Ascending aorta (tissue), 2 donors: ENCODE data around the gene MRPS6. TPM values are rescaled to one million over a fixed set of nuclear protein-coding genes. Genes with fewer than 3 reads are reported as not detected.
A peak's percentile ranks its signal among the peaks of the same experiment; 100 is the strongest.

Source experiments
- DNase-seq, 2 donors: peaks; one replicate each; pipeline ENCODE4 v3.0.0-alpha.2; 2019; ENCODE audit warnings: low spot score in 2 of 2
- H3K27ac ChIP-seq, 2 donors: fragments of 200-600 bp; sonication (generic); one replicate each; pipeline ENCODE4 v1.5.1; 2016 to 2017; ENCODE audit warnings: mild to moderate bottlenecking in 1 of 2
- H3K27me3 ChIP-seq: fragments of 200-600 bp; sonication (generic); one replicate; pipeline ENCODE4 v1.5.1; 2017
- H3K36me3 ChIP-seq, 2 donors: fragments of 200-600 bp; sonication (generic); one replicate each; pipeline ENCODE4 v1.5.1; 2016
- H3K4me1 ChIP-seq, 2 donors: fragments of 200-600 bp; sonication (generic); one replicate each; pipeline ENCODE4 v1.5.1; 2016 to 2017; ENCODE audit warnings: mild to moderate bottlenecking in 1 of 2
- H3K4me3 ChIP-seq, 2 donors: fragments of 200-600 bp; sonication (generic); one replicate each; pipeline ENCODE4 v1.5.1; 2016 to 2017; ENCODE audit warnings: mild to moderate bottlenecking in 1 of 2
- H3K9me3 ChIP-seq, 2 donors: fragments of 200-600 bp; sonication (generic); one replicate each; pipeline ENCODE4 v1.5.1; 2016
- intact Hi-C: fragments of 100-400 bp; cut with DNase I; formaldehyde crosslinking; loops from one replicate; pipeline ENCODE4 v1.15.1; 2023
- total RNA-seq: library from RNA; depleted of rRNA; stranded (reverse); fragments of >200 nt; gene quantifications from one replicate; pipeline ENCODE4 v1.1.0, GENCODE V29; 2016
- TF ChIP-seq, protein P1 (sequence below), 3 experiments: fragments of 200-600 bp in 2 of 3; fragments of 450-650 bp in 1 of 3; sonication (generic) in 2 of 3; IDR thresholded peaks; one replicate each; pipeline ENCODE4 v1.5.1; 2016 to 2019; ENCODE audit warnings: antibody characterized with exemption in 3 of 3, mild to moderate bottlenecking in 1 of 3, moderate library complexity in 1 of 3

Gene MRPS6
- total RNA-seq, 1 donor from 2014 or later, result 17.8 TPM

DNA sequence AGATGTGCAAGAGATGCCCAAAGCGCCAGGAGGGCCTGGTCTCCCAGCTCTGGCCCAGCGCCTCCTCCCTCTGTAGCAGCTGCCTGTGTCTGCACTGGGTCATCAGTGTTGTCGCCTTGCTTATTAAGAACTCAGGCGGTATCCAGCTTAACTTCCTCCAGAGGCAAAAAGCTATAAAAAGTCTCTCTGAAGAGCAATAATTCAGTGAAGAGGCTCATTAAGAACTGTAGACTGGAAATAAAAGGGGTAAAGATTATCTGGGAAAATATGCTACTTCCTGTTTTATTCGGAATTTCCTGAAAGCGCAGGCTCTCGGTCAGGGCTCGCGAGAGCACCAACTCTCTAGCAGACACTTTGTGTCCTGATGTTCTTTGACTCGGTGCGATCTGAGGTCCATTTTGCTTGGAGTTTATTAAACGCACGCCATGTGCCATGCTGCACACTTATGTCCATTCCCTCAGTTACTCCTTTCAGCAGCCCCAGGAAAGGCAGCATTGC lies 70.4 kb downstream of the MRPS6 start:
- H3K9me3 ChIP-seq, result no peaks in the 10 kb centered on the region
- no peak for DNase-seq
- no peak overlapping the region for H3K4me3 ChIP-seq
- H3K36me3 ChIP-seq, result peaks cover 16 to 18% of the 10 kb centered on the region in 2 donors
- H3K27ac ChIP-seq, result peak overlapping the region; percentile 36 to 49
- intact Hi-C loops, result no loop called here
- H3K4me1 ChIP-seq, result peaks cover 9 to 55% of the 10 kb centered on the region in 2 donors
- H3K27me3 ChIP-seq, result no peaks in the 10 kb centered on the region
- TF ChIP-seq, protein P1, sequence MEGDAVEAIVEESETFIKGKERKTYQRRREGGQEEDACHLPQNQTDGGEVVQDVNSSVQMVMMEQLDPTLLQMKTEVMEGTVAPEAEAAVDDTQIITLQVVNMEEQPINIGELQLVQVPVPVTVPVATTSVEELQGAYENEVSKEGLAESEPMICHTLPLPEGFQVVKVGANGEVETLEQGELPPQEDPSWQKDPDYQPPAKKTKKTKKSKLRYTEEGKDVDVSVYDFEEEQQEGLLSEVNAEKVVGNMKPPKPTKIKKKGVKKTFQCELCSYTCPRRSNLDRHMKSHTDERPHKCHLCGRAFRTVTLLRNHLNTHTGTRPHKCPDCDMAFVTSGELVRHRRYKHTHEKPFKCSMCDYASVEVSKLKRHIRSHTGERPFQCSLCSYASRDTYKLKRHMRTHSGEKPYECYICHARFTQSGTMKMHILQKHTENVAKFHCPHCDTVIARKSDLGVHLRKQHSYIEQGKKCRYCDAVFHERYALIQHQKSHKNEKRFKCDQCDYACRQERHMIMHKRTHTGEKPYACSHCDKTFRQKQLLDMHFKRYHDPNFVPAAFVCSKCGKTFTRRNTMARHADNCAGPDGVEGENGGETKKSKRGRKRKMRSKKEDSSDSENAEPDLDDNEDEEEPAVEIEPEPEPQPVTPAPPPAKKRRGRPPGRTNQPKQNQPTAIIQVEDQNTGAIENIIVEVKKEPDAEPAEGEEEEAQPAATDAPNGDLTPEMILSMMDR (IDR thresholded peaks at IDR 0.05), result no peak

DNA sequence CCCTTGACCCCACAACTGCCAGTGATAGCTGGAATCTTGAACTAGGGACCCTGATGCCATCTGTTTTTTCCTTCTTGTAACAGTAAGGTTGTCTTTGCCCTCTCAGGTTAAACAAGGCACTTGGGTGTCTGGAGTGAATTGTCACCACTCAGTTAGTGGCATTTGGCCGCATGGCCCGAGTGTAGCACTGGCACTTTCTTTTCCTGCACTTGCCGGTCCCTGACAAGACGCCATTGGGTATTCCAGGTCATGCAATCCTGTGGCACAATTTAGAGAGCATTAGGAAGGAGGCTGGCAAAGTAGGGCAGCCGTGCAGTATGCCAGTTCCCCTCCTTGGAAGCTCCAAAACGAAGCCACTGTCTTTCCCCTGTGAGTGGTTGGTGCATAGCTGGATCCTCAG lies 70.8 kb downstream of the MRPS6 start:
- Histone ChIP-seq H3K4me3 (no peak overlapping the region), H3K27me3 (no peaks in the 10 kb centered on the region), H3K27ac (no peak overlapping the region), H3K9me3 (no peaks in the 10 kb centered on the region), H3K36me3 (peaks cover 16 to 18% of the 10 kb centered on the region in 2 donors), H3K4me1 (peaks cover 9 to 57% of the 10 kb centered on the region in 2 donors)
- no peak for DNase-seq
- intact Hi-C loops, result no loop called here
- TF ChIP-seq, protein P1 (IDR thresholded peaks at IDR 0.05), result no peak

DNA sequence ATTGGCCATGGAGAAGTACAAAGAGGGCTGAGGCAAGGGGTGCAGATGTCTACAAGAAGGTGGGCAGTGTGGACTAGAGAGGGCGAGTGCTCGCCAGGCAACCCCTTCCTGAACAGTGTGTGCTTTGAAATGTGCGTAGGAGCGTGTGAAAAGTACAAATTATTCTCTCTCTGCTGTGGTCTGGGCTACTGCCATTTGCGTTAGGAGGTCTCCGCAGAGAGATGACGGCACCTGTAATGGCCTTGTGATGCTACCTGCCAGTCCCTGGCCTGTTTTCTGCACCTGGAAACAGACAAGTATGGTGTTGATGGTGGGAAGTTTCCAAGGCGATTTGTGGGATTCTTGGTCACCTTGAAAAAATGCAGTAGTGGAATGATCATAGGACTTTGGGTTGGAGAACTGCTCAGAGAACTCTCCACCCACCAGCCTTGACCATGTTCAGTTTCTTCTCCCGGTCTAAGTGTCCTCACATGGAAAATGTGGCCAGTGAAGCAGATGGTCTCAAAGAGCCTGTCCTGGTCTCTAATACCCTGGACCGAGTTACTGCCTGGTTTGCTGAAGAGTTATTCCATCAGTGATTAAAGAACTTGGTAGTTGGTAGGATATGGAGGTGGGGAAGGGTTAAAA lies 74.5 kb downstream of the MRPS6 start:
- H3K27ac ChIP-seq, result peak overlapping the region; percentile 1 to 49

DNA sequence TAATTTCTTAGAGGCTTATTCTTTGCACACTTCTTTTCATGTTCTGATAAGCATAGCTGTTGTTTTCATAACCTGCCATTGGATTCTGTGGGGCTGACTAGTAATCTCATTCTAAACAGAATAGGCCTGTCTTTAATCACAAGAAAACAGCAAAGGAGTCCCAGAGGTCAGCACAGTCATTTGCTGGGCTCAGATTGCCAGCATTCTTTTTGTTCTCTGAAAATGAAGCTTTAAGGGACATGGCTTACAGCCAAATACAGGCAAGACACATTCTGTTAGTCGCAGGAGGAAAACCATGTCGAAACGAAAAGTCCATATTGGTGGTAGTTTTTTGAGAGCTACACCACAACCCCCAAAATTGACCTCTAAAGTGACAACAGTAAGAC lies 75.0 kb downstream of the MRPS6 start:
- Histone ChIP-seq H3K9me3 (no peaks in the 10 kb centered on the region), H3K36me3 (peaks cover 6 to 10% of the 10 kb centered on the region in 2 donors), H3K4me1 (peaks cover 9 to 49% of the 10 kb centered on the region in 2 donors), H3K27me3 (no peaks in the 10 kb centered on the region), H3K4me3 (no peak overlapping the region), H3K27ac (peak overlapping the region; percentile 1 to 49)
- peak in 1 of 2 donors; percentile 58 for DNase-seq
- TF ChIP-seq, protein P1 (IDR thresholded peaks at IDR 0.05), result no peak
- intact Hi-C loops, result no loop called here

More for the DNA sequence above, 74.5 kb downstream of the MRPS6 start:
- Histone ChIP-seq H3K36me3 (peaks cover 11% of the 10 kb centered on the region in 2 donors), H3K4me1 (peaks cover 9 to 54% of the 10 kb centered on the region in 2 donors), H3K9me3 (no peaks in the 10 kb centered on the region), H3K4me3 (no peak overlapping the region), H3K27me3 (no peaks in the 10 kb centered on the region)
- no peak for DNase-seq
- intact Hi-C loops, result no loop called here
- TF ChIP-seq, protein P1 (IDR thresholded peaks at IDR 0.05), result no peak

DNA sequence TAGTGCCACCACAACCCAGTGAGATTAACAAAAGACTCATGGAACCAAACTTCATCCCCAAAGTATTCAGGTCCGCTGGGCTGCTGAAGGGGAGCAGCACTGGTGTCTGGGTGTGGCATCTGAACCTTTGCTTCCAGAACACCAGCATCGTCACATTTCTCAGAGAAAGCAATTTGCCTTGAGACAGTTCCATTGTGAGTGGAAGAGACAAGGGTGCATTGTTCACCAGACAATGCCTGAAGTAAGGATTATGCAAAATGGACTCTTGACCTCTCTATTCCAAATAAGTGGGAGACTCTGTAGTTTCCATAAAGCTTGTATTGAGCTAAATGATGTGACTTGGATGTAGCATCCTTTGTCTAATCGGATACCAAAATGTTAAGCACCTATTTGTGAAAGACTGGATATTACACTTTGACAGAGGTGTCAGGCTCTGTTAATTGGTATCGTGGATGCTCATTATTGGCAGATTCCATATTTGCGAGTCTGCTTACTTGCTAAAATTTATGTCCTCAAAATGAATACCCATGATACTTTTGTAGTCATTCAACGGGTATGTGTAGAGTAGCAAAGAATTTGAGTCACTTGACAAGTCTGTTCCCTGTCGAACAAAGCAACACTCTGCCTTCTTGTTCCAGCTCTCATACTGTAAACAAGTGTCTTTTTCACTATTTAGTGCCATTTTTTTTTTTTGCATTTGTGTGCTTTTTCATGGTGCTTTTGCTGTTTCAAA lies 75.6 kb downstream of the MRPS6 start:
- intact Hi-C loops, result no loop called here
- H3K4me1 ChIP-seq, result peaks cover 9 to 43% of the 10 kb centered on the region in 2 donors
- TF ChIP-seq, protein P1 (IDR thresholded peaks at IDR 0.05), result no peak
- DNase-seq, result no peak
- no peak overlapping the region for H3K4me3 ChIP-seq
- H3K27me3 ChIP-seq, result no peaks in the 10 kb centered on the region
- H3K9me3 ChIP-seq, result no peaks in the 10 kb centered on the region
- H3K36me3 ChIP-seq, result peaks cover 0 to 4% of the 10 kb centered on the region in 2 donors
- H3K27ac ChIP-seq, result peak overlapping the region; percentile 1 to 49
